ENCODE results near the gene SOX10.

SOX10 gene

GRCh38 chr22:38026130-38027111, 42.1 kb upstream of the SOX10 start:
- POLR2A ChIA-PET = interaction anchor here (0.6 to 0.9 kb wide), 2 partner anchors 26 to 55 kb away, joined by 3 read pairs; no protein-coding TSS in a partner anchor
- H3K4me3 ChIP-seq (ENCODE audit: low read depth, low read length) = no peak overlapping the region
- TF ChIP-seq ZNF112 (tag by site-specific recombination; IDR thresholded peaks at IDR 0.05) (no peak), EGR2 (tag by site-specific recombination; IDR thresholded peaks at IDR 0.05; ENCODE audit: low read depth) (peak; percentile 63; the same call in 1 of the 2 replicates), MZF1 (tag by site-specific recombination; IDR thresholded peaks at IDR 0.05; ENCODE audit: borderline replicate concordance) (no peak), ZNF341 (tag by site-specific recombination; IDR thresholded peaks at IDR 0.05; ENCODE audit: low read depth) (peak; percentile 27; the same call in 1 of the 2 replicates), ZFHX2 (tag by site-specific recombination; conservative IDR thresholded peaks at IDR 0.05) (peak; percentile 72), ZNF239 (tag by site-specific recombination; IDR thresholded peaks at IDR 0.05) (no peak)
- H3K27ac ChIP-seq (ENCODE audit: extremely low read depth, low read depth, low read length) = no peak overlapping the region
- H3K4me1 ChIP-seq (ENCODE audit: control insufficient read depth, insufficient read depth, low read length) = no peaks in the 10 kb centered on the region
- H3K9me3 ChIP-seq (ENCODE audit: control insufficient read depth, insufficient read depth, low read depth, low read length) = no peaks in the 10 kb centered on the region
- H3K36me3 ChIP-seq (ENCODE audit: control insufficient read depth in 2 of 2, insufficient read depth in 1 of 2, low read length in 2 of 2) = no peaks in the 10 kb centered on the region
- CTCF ChIA-PET = no interaction called here

DNA sequence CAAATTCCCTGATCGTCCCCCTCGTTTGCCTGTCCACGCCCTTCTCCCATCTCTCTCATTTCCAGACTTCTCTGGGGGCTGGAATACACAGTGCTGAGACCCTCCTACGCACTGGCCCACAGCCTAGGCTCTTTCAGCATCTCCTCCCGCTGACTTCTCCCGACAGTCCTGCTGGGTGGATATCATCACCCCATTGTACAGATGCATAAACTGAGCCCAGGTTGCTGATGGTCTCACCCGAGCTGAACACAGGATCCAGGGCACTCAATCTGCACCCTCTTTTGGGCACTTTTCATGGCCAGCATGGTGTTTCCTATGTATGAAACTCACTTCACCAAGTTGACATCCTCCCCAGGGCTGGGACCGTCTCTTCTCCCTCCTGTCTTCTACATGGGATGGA, 41.2 kb upstream of the SOX10 start:
- H3K36me3 ChIP-seq (ENCODE audit: control insufficient read depth in 2 of 2, insufficient read depth in 1 of 2, low read length in 2 of 2) = no peaks in the 10 kb centered on the region
- CTCF ChIA-PET = no interaction called here
- no peak overlapping the region for H3K4me3 ChIP-seq (ENCODE audit: low read depth, low read length)
- no peaks in the 10 kb centered on the region for H3K9me3 ChIP-seq (ENCODE audit: control insufficient read depth, insufficient read depth, low read depth, low read length)
- TF ChIP-seq ZBTB17 (tag by site-specific recombination; IDR thresholded peaks at IDR 0.05) (0 out of 2 replicates have a peak, but pooled peaks have one; percentile 17), ZNF391 (tag by site-specific recombination; IDR thresholded peaks at IDR 0.05; ENCODE audit: borderline replicate concordance, low read depth) (no peak), ZSCAN18 (tag by site-specific recombination; IDR thresholded peaks at IDR 0.05) (no peak), ZNF658 (tag by site-specific recombination; IDR thresholded peaks at IDR 0.05) (no peak), PBX3 (CRISPR knock-in tag; IDR thresholded peaks at IDR 0.05) (no peak)
- no peaks in the 10 kb centered on the region for H3K4me1 ChIP-seq (ENCODE audit: control insufficient read depth, insufficient read depth, low read length)
- POLR2A ChIA-PET = interaction anchor here (0.6 kb wide), 1 partner anchor 55 kb away, joined by 3 read pairs; no protein-coding TSS in a partner anchor
- H3K27ac ChIP-seq (ENCODE audit: extremely low read depth, low read depth, low read length) = no peak overlapping the region

- H3K27ac ChIP-seq (ENCODE audit: extremely low read depth, low read depth, low read length) = no peak overlapping the region
- H3K36me3 ChIP-seq (ENCODE audit: control insufficient read depth in 2 of 2, insufficient read depth in 1 of 2, low read length in 2 of 2) = no peaks in the 10 kb centered on the region
- no peaks in the 10 kb centered on the region for H3K4me1 ChIP-seq (ENCODE audit: control insufficient read depth, insufficient read depth, low read length)
- H3K4me3 ChIP-seq (ENCODE audit: low read depth, low read length) = no peak overlapping the region
- ChIA-PET POLR2A (no interaction called here), CTCF (no interaction called here)
- H3K9me3 ChIP-seq (ENCODE audit: control insufficient read depth, insufficient read depth, low read depth, low read length) = no peaks in the 10 kb centered on the region
- TF ChIP-seq ZNF274 (IDR thresholded peaks at IDR 0.05; ENCODE audit: low read length) (no peak), ZNF274 (tag by site-specific recombination; IDR thresholded peaks at IDR 0.05; ENCODE audit: borderline replicate concordance) (no peak), ZNF571 (tag by site-specific recombination; IDR thresholded peaks at IDR 0.05) (no peak), PATZ1 (tag by site-specific recombination; IDR thresholded peaks at IDR 0.05) (no peak), ZNF18 (tag by site-specific recombination; IDR thresholded peaks at IDR 0.05) (no peak), ZNF350 (tag by site-specific recombination; IDR thresholded peaks at IDR 0.05) (no peak), ZNF488 (tag by site-specific recombination; IDR thresholded peaks at IDR 0.05) (no peak), ZNF580 (tag by site-specific recombination; IDR thresholded peaks at IDR 0.05) (no peak), ZFHX2 (tag by site-specific recombination; conservative IDR thresholded peaks at IDR 0.05) (no peak)
- TF ChIP-seq, protein P1, sequence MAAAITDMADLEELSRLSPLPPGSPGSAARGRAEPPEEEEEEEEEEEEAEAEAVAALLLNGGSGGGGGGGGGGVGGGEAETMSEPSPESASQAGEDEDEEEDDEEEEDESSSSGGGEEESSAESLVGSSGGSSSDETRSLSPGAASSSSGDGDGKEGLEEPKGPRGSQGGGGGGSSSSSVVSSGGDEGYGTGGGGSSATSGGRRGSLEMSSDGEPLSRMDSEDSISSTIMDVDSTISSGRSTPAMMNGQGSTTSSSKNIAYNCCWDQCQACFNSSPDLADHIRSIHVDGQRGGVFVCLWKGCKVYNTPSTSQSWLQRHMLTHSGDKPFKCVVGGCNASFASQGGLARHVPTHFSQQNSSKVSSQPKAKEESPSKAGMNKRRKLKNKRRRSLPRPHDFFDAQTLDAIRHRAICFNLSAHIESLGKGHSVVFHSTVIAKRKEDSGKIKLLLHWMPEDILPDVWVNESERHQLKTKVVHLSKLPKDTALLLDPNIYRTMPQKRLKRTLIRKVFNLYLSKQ (tag by site-specific recombination; IDR thresholded peaks at IDR 0.05; ENCODE audit: borderline replicate concordance) = no peak
Observed at GRCh38 chr22:38023045-38023444, 38.7 kb upstream of the SOX10 start.
